G401 (cell line): ENCODE results near the gene KCNH1. TPM values are rescaled to one million over a fixed set of nuclear protein-coding genes. Genes with fewer than 3 reads are reported as not detected.

Experiments
- DNase-seq: peaks from one replicate; pipeline ENCODE4 v3.0.0-alpha.2; 2015; ENCODE audit warnings: low spot score
- in situ Hi-C: cut with HindIII; loops from 2 replicates; pipeline ENCODE4 v1.10.0; 2016; ENCODE audit warnings: low sequenced_read_pairs, mixed read lengths
- total RNA-seq: library from RNA; depleted of rRNA; stranded (reverse); fragments of >200 nt; shearing (Covaris generic); gene quantifications from 2 replicates; pipeline ENCODE4 v1.2.3, GENCODE V29; 2014

KCNH1 gene
- total RNA-seq, 1 experiment from 2014 or later = 0.14 TPM

- in situ Hi-C loops = no loop called here
- DNase-seq = no peak
These were observed 346.1 kb downstream of the KCNH1 start for GRCh38 chr1:210787800-210788199.

- peak; percentile 91 for DNase-seq
- in situ Hi-C loops = no loop called here
These were observed 347.4 kb downstream of the KCNH1 start for GRCh38 chr1:210786546-210786945.

DNA sequence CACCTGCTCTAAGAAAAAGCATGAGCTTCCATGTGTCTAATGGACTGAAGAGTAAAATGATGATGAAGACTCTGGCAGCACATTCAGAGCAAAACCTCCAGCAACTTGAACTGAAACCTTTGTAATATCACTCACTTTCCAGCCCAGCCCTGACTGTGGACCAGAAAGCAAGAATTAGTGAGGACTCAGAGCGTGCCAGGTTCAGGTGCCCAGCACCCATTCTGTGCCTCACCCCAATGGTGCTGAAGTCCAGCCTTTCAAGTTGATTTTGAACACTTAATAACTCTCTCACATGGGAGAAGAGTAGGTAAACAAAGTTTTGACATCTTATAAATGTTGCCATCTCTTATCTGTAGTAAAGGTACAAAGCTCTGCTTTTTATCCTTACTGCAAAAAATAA is 350.0 kb downstream of the KCNH1 start:
- in situ Hi-C loops = no loop called here

DNA sequence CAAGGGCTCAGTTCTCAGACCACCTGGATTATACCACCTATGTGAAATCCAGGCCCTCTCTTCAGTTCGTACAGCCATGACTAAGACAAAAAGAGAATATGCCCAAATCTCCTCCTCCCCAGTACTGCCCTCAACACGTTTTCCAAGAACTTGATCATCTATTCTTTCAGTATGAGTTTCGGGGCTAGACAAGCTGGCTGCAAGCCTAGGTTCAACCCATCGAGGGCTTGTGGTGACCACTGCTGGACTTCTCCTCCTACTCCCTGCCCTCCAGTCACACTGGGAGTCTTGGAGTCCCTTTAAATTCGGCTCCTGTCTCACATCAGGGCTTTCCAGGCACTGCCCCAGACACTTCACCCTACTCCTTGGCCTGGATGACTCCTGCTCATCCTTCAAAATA is 352.3 kb downstream of the KCNH1 start:
- in situ Hi-C loops = no loop called here
- DNase-seq = no peak

More for the DNA sequence above, 350.0 kb downstream of the KCNH1 start:
- no peak for DNase-seq

- DNase-seq = no peak
- in situ Hi-C loops = no loop called here
These were observed 354.7 kb downstream of the KCNH1 start for GRCh38 chr1:210779269-210779668.

DNA sequence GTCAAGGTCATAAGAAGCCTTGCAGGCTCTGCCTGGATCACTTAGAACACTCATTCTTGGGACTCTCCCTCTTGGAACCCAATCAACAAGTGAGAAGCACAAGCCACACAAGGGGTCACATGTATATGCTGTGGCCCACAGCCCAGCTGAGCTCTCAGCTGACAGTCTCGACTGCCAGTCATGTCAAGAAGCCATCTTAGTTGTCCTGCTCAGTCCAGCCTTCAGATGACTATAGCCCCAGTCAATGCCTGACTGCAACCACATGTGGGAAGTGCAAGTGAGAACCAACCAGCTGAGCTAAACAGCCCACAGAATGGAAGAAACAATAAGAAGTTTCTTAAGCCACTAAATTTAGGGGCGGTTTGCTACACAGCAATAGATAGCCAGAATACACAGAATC is 356.0 kb downstream of the KCNH1 start:
- DNase-seq = no peak
- in situ Hi-C loops = no loop called here

GRCh38 chr1:210776712-210777111 is 357.2 kb downstream of the KCNH1 start:
- DNase-seq = peak; percentile 66
- in situ Hi-C loops = no loop called here

DNA sequence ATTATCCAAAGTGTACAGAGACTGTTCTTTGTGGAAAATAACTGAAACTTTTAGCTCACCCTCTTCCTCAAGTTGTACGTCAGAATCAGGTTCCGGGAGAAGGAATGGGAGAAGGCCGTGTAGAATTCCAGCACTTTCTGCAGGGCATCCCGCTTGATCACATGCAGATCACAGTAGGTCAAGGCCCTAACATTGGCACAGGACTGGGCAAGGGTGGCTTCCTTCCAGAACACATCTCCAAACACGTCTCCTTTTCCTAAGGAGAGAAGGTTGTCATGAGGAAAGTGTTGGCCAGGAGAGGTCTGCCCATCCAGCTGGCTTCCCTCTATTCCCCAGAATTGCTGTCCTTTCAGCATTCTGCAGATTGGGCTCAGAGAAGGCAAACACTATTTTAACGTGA is 358.7 kb downstream of the KCNH1 start:
- peak; percentile 54 for DNase-seq
- in situ Hi-C loops = no loop called here

DNA sequence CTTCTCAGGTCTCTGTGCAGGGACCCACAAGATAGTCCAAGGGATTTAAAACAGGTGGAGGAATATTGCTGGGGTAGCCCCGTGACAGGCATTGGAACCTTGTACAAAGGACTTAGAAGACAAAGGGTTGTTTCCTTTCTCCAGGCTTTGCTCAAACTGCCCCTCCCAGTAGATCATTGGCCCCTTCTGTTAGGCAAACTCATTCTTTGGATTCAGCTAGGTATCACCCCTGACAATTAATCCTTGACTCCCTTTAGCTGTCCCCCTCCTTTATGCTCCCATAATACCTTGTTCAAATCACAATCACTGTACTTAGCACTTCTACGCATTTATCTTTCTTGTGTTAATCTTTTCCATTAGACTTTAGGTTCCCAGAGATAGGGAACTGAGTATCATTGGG is 360.5 kb downstream of the KCNH1 start:
- DNase-seq = no peak
- in situ Hi-C loops = no loop called here

DNA sequence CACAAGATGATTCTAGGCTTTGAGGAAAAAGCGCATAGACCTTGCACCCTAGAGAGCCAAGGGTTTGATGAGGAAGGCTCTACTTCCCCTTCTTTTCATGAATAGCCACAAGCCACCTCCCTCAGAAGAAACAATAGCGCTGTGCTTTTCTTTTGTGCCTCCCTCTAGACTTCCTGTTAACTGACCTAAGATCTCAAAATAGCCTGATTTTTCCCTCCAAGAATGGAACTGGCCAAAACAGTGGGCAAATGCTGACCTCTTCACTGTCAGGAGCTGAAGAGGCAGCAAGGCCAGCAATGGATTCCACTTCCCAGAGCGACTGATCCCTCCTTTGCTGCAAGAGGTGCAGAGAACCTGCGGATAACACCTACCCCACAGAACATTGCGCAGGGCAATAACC is 362.8 kb downstream of the KCNH1 start:
- no peak for DNase-seq
- in situ Hi-C loops = no loop called here

- DNase-seq = no peak
- in situ Hi-C loops = no loop called here
These were observed 363.5 kb downstream of the KCNH1 start for GRCh38 chr1:210770396-210770984.

- in situ Hi-C loops = no loop called here
These were observed 364.5 kb downstream of the KCNH1 start for GRCh38 chr1:210769473-210769872.

DNA sequence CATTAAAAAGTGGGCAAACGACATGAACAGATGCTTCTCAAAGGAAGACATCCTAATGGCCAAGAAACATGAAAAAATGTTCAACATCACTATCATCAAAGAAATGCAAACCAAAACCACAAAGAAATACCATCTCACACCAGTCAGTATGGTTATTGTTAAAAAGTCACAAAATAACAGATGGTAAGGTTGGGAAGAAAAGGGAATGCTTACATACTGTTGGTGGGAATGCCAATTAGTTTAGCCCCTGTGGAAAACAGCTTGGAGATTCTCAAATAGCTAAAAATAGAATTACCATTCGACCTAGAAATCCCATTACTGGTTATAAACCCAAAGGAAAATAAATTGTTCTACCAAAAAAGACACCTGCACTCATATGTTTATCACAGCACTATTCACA is 369.4 kb downstream of the KCNH1 start:
- DNase-seq = peak; percentile 88

More at GRCh38 chr1:210769473-210769872, 364.5 kb downstream of the KCNH1 start:
- DNase-seq = no peak

GRCh38 chr1:210758761-210759160 is 375.2 kb downstream of the KCNH1 start:
- DNase-seq = no peak

More for the DNA sequence above, 369.4 kb downstream of the KCNH1 start:
- in situ Hi-C loops = no loop called here

DNA sequence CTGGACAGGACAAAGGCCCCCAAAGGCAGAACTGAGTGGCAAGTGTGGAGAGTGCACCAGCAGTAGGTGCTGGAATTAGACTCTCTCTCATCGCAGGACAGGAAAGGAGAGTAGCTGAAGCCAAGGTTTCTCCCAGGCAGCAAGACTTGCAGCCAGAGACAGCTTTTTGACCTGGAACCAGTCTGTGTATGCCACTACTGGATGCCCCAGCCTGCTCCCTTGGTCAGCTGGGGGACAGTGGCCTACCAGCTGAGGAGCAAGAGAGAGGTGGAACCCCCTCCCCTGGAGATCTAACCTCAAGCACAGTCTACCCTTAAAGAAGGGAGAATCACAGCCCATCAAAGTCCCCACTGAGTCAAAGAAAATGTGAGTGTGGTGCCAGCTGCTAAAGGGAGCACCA is 375.7 kb downstream of the KCNH1 start:
- in situ Hi-C loops = no loop called here
- no peak for DNase-seq

More at GRCh38 chr1:210758761-210759160, 375.2 kb downstream of the KCNH1 start:
- in situ Hi-C loops = no loop called here

- no peak for DNase-seq
- in situ Hi-C loops = no loop called here
These were observed 376.3 kb downstream of the KCNH1 start for GRCh38 chr1:210757677-210758076.

DNA sequence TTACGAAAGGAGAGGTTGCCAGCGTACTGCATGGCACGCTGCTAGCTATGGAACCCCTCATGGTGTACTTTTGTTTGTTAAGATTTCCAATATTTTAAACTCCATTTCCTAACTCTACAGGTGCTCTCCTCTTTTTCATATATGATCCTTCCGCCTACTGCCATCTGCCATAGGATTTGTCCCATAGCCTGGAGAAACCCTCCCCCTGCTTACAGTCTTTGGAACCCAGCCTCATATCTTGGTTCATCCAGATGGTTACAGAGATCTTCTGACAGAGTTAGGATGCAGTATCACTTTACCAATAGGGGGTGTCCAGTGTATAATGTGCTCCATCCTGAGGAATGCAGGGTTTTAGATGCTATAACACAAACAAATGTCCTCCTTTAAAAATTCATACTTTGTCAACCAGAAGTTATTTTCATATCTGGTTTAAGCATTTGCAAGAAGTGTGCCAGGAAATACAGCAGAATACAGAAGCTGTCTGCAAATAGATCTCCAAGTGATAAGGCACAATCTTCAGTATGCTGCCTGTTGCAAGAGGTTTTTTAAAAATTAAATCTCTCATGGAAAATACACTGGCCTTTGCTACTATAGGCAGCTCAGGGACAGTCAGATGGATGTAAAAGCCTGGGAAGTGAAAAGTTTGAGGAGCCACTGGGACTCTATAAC is 377.8 kb downstream of the KCNH1 start:
- DNase-seq = no peak
- in situ Hi-C loops = no loop called here

GRCh38 chr1:210754878-210755665 is 378.9 kb downstream of the KCNH1 start:
- in situ Hi-C loops = no loop called here
- DNase-seq = peak; percentile 97

DNA sequence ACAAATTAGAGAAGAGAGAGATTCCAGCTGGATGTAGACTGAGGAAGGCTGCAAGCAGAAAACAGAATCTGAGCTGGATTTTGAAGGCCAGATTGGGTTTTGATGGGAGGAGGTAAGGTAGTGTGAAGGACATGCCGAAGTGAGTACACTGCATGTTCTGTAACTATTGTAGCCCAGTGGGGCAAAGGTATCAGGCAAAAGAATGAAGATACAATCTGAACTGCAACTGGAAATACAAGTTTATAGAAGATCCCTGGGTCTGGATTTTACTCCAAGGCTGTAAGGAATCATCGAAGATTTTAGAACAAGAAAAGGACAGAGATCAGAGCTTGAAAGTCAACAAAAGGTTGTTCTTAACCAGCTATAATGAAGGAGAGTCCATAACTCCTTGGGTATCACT is 382.0 kb downstream of the KCNH1 start:
- in situ Hi-C loops = no loop called here
- no peak for DNase-seq

DNA sequence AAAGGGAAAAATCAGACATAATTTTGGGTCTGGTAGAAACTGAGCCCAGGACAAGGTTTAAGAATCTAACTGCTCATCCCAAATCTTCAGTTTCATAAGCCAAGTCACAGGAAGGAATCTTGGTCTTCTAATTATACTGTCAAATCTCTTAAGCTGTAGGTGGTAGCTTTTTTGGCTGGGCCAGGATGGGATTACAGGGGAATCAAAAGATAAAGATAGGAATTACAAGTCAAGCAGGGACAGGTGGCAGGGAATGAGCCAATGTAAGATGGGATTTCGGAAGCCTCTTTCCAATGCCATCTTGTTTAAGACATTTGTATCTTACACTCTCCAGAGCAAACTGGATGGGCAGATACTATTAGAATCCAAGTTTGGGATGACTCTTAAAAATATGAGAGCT is 383.5 kb downstream of the KCNH1 start:
- no peak for DNase-seq
- in situ Hi-C loops = no loop called here
